Transverse colon (tissue), 3 donors: ENCODE results near the gene GRIFIN.

Source experiments
- CTCF ChIP-seq, 5 experiments: fragments of 200-600 bp in 3 of 5; fragments of 450-650 bp in 2 of 5; sonication (generic) in 3 of 5; IDR thresholded peaks; 1 replicate in 2 of 5; 2 replicates in 3 of 5; pipeline ENCODE4 v1.5.1; 2016 to 2017; ENCODE audit warnings: antibody characterized with exemption in 5 of 5, inconsistent platforms in 3 of 5, mild to moderate bottlenecking in 2 of 5, moderate library complexity in 1 of 5
- POLR2A ChIP-seq: fragments of 450-650 bp; IDR thresholded peaks from one replicate; pipeline ENCODE4 v1.6.1; 2016; ENCODE audit warnings: antibody characterized with exemption, mild to moderate bottlenecking, moderate library complexity

- TF ChIP-seq CTCF (IDR thresholded peaks at IDR 0.05) (no peak), POLR2A (no peak)
Observed at GRCh38 chr7:2484868-2485267, 8.7 kb upstream of the GRIFIN start.
